IPS-20b (cell line): ENCODE data around the gene CNDP2.

Source experiments
- H3K27ac ChIP-seq: one replicate; pipeline ENCODE4 v1.5.1; 2013; ENCODE audit warnings: low read length
- H3K27me3 ChIP-seq: 2 replicates; pipeline ENCODE4 v1.6.1; 2013; ENCODE audit warnings: mild to moderate bottlenecking, low read length, inconsistent platforms; ENCODE audit not compliant: insufficient read depth
- H3K36me3 ChIP-seq: 2 replicates; pipeline ENCODE4 v1.6.1; 2013; ENCODE audit warnings: low read depth, mild to moderate bottlenecking, inconsistent platforms, low read length, moderate library complexity; ENCODE audit not compliant: insufficient read depth
- H3K4me1 ChIP-seq: 2 replicates; pipeline ENCODE4 v1.6.1; 2013; ENCODE audit warnings: mild to moderate bottlenecking, control low read depth, inconsistent platforms, low read length, moderate library complexity; ENCODE audit not compliant: insufficient read depth
- H3K4me3 ChIP-seq: 2 replicates; pipeline ENCODE4 v1.5.1; 2013; ENCODE audit warnings: mild to moderate bottlenecking, low read length, inconsistent platforms
- H3K9ac ChIP-seq: 2 replicates; pipeline ENCODE4 v1.6.1; 2013; ENCODE audit warnings: low read depth, mild to moderate bottlenecking, inconsistent platforms, low read length, moderate library complexity
- H3K9me3 ChIP-seq: 2 replicates; pipeline ENCODE4 v1.6.1; 2013; ENCODE audit warnings: mild to moderate bottlenecking, low read depth, low read length, inconsistent platforms; ENCODE audit not compliant: insufficient read depth

CNDP2 gene

DNA sequence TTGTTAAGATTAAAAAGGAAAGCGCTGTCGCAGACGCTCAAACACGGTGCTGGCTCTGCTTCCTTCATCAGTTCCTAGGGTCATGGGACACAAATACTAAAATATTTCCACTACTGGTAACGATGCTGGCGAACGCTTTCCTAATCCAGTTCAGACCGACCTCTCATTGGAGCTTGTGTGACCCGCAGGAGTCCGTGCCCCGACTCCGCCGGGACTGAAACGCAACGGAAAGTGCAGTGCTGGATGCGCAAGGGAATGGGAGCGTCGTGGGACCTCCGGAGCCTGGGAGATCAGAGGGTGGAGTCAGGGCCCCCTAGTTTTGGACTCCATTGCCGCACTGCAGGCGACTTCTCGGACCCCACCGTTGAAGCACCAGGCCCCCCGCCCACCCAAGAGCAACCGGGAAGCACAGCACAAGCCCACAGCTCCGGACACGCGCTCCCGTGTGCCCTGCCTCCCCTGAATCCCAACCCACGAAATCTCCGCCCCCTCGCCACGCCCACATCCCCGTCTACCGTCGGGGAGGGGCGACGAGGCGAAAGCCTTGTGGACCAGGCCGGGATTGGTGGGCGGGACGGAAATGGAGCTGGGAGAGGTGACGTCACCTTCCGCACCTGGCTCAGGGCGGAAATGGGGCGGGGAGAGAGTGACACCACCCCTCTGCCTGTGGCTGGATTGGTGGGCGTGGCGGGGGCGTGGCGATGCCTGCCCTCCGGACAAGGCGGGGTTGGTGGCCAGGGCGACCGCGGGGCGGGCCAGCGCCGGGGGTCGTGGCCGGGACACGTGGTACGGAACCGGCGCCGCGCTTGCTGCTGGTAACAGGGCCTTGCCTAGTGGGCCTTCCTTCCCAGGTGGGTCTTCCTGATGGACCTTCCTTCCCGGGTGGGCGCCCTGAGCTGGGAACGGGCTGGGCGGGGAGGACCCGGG is at the start of gene CNDP2:
Gene CNDP2 (plus strand): TSS at position 783 of the 927 bp plus-strand sequence. CDS start 3,611 bp downstream, outside the sequence.
- H3K27me3 ChIP-seq = no peaks in the 10 kb centered on the region
- H3K27ac ChIP-seq = peak within 1 kb of the TSS; percentile 89
- peaks cover 27% of the 10 kb centered on the region for H3K36me3 ChIP-seq
- H3K4me1 ChIP-seq = peaks cover 13% of the 10 kb centered on the region
- H3K4me3 ChIP-seq = peak within 1 kb of the TSS; percentile 97
- H3K9ac ChIP-seq = peak within 1 kb of the TSS; percentile 94
- no peaks in the 10 kb centered on the region for H3K9me3 ChIP-seq

DNA sequence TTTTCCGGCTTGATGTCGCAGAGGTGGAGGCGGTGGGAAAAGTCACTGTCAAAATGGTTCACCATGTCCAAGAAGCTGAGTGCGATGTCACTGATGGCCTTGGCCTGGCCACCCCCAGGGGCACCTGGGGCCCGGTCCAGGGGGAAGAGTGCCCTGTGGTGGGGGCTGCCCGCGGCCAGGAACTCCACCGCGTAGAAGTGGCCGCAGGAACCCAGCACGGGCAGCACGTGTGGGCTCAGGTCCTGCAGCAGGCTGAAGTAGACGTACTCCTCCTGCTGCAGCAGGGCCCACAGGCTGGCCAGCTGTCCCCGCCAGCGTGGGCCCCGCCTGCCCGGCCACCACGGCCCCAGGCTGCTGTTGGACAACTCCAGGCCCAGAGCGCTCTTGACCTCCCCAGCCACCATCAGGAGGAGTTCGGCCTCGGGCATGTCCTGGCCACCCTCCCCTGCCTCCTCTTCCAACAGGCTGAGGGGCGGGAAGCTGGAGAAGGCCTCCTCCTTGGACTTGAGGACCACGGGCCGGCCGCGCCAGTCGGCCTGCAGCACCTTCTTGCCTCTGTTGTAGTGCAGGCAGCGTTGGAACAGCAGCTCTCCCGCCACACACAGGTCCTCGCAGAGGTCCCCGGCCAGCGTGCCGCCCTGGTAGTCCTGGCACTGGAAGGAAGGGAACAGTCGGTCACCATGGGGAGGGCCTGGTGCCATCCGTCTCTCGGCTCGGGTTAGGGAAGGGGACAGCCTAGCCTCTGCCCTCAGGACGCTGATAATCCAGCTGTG is 49.3 kb upstream of the CNDP2 start:
- no peaks in the 10 kb centered on the region for H3K36me3 ChIP-seq
- H3K4me1 ChIP-seq = no peaks in the 10 kb centered on the region

DNA sequence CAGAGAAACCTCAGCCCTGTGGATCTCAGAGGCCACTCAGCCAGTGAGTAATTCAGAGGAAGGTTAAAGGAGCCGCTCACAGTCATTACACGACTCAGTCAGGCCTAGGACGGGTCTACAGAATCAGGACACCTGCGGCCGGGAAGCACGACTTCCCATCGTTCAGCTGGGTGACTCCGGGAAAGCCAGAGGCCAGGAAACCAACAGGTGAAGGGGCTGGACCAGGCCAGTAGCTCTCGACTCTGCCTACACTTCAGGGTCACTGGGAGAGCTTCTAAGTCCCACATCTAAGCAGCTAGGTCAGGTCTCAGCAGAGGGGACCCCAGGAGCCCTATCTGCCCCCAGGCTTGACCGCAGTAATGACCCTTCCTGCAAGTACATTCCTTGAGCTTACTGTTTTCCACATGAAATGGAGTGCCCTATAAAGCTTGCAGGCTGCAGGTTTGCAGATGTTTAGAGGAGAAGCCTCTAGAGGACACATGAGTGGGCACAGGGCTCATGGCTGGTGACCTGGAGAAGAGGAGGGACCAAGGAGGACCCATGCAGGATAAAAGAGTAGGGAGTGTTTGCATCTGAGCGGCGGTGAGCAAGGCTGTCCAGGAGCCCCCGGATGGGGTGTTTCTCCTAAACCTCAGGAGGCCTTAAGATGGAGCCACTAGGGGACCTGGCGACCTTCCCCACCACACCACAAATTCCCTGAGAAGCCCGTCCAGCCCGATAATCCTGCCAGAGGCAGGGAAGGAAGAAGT is 48.6 kb upstream of the CNDP2 start:
- no peak overlapping the region for H3K4me3 ChIP-seq
- no peak overlapping the region for H3K9ac ChIP-seq
- H3K36me3 ChIP-seq = no peaks in the 10 kb centered on the region
- no peak overlapping the region for H3K27ac ChIP-seq
- H3K27me3 ChIP-seq = no peaks in the 10 kb centered on the region
- no peaks in the 10 kb centered on the region for H3K9me3 ChIP-seq
- no peaks in the 10 kb centered on the region for H3K4me1 ChIP-seq

More for the DNA sequence above, 49.3 kb upstream of the CNDP2 start:
- H3K27me3 ChIP-seq = no peaks in the 10 kb centered on the region
- H3K27ac ChIP-seq = no peak overlapping the region
- no peak overlapping the region for H3K4me3 ChIP-seq
- H3K9me3 ChIP-seq = no peaks in the 10 kb centered on the region
- H3K9ac ChIP-seq = no peak overlapping the region

DNA sequence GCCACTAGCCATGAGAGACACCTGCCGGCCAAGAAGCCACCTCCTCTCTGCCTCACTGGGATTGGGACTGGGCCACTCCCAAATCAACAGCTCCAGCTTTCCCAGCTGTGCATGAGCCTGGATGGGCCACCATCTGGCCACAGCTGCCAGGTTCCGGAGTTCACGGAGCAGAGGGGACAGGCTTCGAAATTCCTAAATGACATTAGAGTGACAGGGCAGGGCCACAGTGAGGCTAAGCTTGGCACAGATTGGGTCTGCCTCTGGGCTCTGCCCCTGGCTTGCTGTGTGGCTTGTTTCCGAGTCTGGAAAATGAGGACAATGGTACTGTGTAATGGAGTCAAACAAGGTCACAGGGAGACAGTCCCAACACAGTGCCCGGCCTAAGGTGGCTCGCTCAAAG is 45.5 kb upstream of the CNDP2 start:
- Histone ChIP-seq H3K27me3 (peaks cover 30% of the 10 kb centered on the region), H3K36me3 (no peaks in the 10 kb centered on the region), H3K9me3 (no peaks in the 10 kb centered on the region), H3K4me1 (no peaks in the 10 kb centered on the region), H3K4me3 (no peak overlapping the region), H3K9ac (no peak overlapping the region), H3K27ac (no peak overlapping the region)

DNA sequence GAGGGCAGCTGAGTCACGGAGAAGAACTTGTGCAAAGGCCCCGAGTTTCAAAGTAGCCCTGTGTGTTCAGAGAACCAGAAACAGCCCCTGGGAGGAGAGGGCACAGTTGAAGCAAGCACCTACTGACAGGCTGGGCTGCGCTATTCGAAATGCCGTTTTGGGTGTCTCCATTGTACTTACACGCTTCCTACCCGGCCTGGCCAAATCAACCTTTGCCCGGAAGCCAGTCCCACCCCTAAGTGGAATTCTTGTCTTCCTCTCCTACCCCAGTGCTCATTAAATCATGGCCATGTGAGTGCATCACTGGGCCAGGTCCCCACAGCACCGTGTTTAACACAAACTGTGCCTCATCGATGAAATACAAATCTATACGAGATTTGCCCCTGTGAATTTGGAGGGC is 45.0 kb upstream of the CNDP2 start:
- Histone ChIP-seq H3K27ac (no peak overlapping the region), H3K27me3 (peaks cover 35% of the 10 kb centered on the region), H3K9me3 (no peaks in the 10 kb centered on the region), H3K4me3 (no peak overlapping the region), H3K36me3 (no peaks in the 10 kb centered on the region), H3K4me1 (no peaks in the 10 kb centered on the region), H3K9ac (no peak overlapping the region)

DNA sequence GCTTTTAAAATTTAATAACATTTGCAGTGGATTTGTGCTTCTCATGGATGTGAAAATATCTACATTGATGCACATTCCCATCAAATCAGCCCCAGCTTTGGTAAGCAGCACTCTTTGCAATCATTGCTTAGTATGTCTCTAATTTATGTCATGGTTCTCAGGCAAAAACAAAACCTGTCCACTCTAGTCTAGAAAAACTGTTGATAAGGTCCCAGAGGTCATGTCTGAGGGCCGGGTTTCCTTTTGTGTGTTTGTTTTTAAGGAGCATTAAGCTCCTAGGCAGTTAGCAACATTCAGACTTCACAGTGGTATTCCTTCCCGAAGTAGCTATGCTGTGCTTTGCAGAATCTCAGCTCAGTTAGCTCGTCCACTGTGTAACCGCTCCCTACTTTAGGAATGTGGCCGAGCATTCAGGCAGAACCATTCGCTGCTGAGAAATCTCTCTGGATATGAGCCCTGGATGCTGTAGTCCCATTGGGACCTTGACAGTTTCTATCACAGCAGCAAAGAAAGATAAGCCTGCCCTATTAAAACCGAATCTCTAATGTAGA is 43.1 kb upstream of the CNDP2 start:
- Histone ChIP-seq H3K4me3 (no peak overlapping the region), H3K27me3 (peaks cover 53% of the 10 kb centered on the region), H3K36me3 (no peaks in the 10 kb centered on the region), H3K9me3 (no peaks in the 10 kb centered on the region), H3K9ac (no peak overlapping the region), H3K27ac (no peak overlapping the region), H3K4me1 (no peaks in the 10 kb centered on the region)

DNA sequence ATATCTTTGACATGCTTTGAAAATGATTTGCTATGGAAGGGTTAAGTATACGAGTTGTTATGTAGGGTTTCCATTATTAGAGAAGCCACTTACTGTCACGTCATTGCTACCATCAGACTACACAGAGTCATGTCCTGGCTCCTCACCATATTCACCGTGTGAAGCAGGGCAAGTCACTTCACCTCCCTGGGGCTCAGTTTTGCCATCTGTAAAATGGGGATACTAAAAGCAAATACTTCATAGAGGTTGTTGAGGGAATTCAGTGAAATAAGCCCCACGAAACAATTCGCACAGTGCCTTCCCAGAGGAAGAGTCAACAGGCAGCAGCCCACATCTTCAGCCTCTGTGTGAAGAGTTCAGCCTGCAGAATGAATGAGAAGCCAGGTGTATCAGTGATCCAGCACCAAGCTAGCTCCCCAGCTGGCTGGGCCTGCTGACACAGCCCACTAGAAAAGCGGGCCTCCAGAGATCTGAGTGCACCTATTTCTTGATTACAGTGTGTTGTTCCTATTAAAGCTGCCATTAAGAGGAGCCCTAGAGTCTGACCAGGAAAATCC is 42.4 kb upstream of the CNDP2 start:
- Histone ChIP-seq H3K9ac (no peak overlapping the region), H3K36me3 (no peaks in the 10 kb centered on the region), H3K27ac (no peak overlapping the region), H3K4me3 (no peak overlapping the region), H3K4me1 (no peaks in the 10 kb centered on the region), H3K9me3 (no peaks in the 10 kb centered on the region), H3K27me3 (peaks cover 59% of the 10 kb centered on the region)

DNA sequence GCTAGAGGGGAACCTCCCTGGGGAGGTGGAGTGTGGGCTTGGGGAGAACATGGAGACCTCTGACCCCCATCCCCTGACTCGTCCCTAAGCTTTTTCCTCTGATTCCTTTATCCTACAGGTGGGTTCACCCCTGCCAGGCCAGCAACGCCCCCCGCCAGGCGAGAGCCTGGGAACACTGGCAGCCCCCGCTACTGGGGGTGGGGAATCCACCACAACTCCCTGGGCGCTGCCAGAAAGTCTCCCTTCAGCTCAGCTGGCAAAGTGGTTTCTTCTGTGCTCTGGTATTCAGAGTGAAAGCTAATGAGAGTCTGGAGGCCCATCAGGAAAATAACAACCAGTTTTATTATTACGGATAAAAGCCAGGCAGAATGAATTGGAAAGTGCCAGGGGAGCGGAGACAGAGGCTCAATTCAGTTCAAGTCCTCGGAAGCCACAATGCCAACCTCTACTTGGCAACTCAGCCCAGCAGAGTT is 41.8 kb upstream of the CNDP2 start:
- H3K27me3 ChIP-seq = peaks cover 65% of the 10 kb centered on the region
- no peak overlapping the region for H3K27ac ChIP-seq
- no peaks in the 10 kb centered on the region for H3K9me3 ChIP-seq
- no peaks in the 10 kb centered on the region for H3K36me3 ChIP-seq
- H3K9ac ChIP-seq = no peak overlapping the region
- no peak overlapping the region for H3K4me3 ChIP-seq
- no peaks in the 10 kb centered on the region for H3K4me1 ChIP-seq

DNA sequence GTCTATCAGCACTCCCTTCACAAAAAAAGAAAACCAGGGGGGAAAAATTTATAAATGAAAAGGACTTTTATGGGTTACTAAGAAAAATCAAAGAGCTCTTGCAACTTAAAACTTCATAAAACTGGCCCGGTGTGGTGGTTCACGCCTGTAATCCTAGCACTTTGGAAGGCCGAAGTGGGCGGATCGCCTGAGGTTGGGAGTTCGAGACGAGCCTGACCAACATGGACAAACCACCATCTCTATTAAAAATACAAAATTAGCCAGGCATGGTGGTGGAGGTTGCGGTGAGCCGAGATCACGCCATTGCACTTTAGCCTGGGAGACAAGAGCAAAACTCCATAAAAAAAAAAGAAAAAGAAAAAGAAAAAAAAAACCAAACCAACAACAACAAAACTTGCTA is 40.8 kb upstream of the CNDP2 start:
- H3K4me1 ChIP-seq = no peaks in the 10 kb centered on the region
- H3K9ac ChIP-seq = no peak overlapping the region
- H3K4me3 ChIP-seq = no peak overlapping the region
- no peak overlapping the region for H3K27ac ChIP-seq
- H3K9me3 ChIP-seq = no peaks in the 10 kb centered on the region
- peaks cover 76% of the 10 kb centered on the region for H3K27me3 ChIP-seq
- no peaks in the 10 kb centered on the region for H3K36me3 ChIP-seq

DNA sequence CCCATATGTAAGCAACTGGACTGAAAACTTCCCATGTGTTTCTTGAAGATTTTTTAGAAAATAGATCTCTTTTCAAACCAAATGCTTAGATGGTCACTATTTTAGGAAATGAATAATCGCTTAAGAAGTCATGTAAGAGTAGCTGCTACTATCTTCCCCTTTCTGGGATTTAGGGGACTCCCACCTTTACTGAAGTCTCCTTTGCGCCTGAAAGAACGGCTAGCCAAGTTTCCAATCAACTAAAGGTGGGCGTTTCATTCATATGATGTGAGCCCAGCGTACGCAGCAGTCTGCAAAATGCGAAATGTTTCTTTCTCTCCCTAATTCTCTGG is 40.2 kb upstream of the CNDP2 start:
- Histone ChIP-seq H3K4me1 (no peaks in the 10 kb centered on the region), H3K36me3 (no peaks in the 10 kb centered on the region), H3K9me3 (no peaks in the 10 kb centered on the region), H3K27ac (no peak overlapping the region), H3K4me3 (peak overlapping the region; percentile 69), H3K27me3 (peaks cover 80% of the 10 kb centered on the region), H3K9ac (no peak overlapping the region)
